T-helper 1 cell (primary cell): ENCODE results near the gene TAMALIN.

ENCODE experiments used
- DNase-seq, 5 donors: peaks; one replicate each; pipeline ENCODE4 v3.0.0-alpha.2; 2012 to 2020

TAMALIN gene

GRCh38 chr12:51985154-51985835 lies 21.5 kb upstream of the TAMALIN start:
- DNase-seq, result no peak

- DNase-seq, result no peak
Measured at GRCh38 chr12:51986834-51987233, 19.9 kb upstream of the TAMALIN start.

- DNase-seq, result no peak
Measured at GRCh38 chr12:51992246-51992645, 14.5 kb upstream of the TAMALIN start.

GRCh38 chr12:51994539-51994820 lies 12.3 kb upstream of the TAMALIN start:
- no peak for DNase-seq

DNA sequence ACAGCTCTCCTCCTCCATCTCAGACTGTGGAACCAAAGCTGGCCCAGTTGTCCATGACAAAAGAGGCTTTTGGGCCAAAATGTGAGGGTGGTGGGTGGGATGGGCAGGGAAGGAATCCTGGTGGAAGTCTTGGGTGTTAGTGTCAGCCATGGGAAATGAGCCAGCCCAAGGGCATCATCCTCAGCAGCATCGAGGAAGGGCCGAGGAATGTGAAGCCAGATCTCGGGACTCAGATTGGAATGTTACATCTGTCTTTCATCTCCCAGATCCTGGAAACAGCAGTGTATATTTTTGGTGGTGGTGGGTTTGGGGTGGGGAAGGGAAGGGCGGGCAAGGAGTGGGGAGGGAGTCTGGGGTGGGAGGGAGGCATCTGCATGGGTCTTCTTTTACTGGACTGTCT lies 11.8 kb upstream of the TAMALIN start:
- no peak for DNase-seq

DNA sequence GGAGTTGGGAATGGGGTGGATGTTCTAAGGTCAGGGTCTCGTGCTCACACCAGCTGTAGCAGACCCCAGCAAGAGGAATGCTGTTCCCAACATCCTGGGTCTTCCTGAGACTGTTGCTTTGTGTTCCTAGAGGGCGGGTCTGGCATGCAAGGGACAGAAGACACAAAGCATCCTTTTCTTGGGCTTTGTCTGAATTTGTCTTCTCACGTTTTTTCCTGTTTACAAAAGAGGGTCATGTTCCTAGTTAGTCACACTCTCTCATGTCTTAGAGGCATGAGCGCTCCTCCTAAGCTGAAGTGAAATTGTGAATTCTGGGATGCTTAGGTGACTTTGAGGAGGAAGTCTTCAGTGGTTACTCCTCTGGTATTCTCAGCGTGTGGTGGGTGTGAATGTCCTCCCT lies 9.6 kb upstream of the TAMALIN start:
- no peak for DNase-seq

DNA sequence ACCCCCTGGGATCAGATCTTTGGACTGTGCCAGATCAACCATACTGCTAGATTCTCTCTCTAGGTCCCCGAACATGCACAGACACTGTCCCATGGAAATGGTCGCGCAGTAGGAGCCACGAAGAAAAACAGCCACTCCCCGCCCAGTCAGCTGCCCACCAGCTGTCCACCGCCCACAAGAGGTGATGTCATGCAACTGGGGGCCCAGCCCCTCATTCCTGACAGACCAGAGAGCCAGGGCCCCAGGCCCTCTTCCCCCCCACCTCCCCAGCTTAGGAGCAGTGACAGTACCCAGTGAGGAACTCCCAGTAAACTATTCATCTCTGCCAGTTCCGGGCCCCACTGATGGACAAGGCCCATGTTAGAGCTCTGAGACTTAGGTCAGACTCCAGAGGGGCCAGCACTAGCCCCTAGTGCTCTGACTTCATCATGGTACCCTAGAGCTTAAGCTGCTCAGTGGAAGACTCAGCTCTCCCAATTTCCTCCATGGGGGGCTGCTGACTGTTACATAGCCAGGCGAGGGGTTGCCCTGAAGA lies 3.7 kb upstream of the TAMALIN start:
- no peak for DNase-seq

DNA sequence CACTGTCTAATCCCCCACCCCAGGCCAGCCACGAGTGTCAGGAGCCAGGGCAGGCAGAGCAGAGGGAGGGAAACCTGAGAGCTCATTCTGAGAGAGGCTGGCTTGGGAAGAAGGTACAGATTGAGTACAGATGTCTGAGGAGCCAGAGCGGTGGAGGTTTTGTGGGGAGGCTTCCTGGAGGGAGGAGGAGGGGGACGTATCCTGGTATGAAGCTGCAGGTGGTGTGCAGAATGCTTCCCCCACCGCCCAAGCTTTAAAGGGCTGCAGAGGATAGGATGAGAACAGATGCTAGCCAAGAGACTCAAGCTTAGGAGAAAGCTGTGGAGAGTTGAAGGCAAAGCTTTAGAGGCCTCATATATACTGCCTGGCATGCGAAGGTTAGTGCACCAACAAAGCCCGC lies 3.2 kb upstream of the TAMALIN start:
- no peak for DNase-seq

DNA sequence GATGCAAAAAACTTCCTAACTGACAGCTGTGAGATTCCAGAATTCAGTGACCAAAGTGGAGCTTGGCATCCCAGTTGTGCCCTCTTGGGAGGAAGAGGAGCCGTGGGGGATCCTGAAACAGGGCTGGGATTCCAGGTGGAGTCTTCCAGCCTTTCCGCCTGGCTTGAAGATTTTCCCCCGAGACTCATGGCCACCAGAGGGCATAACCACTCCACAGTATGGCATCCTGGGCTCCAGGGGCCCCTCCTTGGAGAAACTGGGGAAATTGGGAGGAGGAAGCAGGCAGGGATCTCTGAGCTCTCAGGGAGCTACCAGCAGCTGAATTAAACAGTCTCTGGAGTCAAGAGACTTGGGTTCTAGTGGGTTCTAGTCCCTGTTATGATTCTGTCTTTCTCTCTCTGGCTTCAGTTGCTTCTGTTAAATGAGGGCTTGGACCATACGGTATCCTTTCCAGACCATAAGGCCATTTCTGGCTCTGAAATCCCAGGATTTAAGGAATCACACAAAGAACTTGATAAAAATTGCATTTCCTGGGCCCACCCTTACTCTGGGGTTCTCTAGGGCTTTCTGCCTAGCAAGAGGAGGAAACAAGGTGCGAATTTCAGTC lies 2.6 kb upstream of the TAMALIN start:
- DNase-seq, result no peak

DNA sequence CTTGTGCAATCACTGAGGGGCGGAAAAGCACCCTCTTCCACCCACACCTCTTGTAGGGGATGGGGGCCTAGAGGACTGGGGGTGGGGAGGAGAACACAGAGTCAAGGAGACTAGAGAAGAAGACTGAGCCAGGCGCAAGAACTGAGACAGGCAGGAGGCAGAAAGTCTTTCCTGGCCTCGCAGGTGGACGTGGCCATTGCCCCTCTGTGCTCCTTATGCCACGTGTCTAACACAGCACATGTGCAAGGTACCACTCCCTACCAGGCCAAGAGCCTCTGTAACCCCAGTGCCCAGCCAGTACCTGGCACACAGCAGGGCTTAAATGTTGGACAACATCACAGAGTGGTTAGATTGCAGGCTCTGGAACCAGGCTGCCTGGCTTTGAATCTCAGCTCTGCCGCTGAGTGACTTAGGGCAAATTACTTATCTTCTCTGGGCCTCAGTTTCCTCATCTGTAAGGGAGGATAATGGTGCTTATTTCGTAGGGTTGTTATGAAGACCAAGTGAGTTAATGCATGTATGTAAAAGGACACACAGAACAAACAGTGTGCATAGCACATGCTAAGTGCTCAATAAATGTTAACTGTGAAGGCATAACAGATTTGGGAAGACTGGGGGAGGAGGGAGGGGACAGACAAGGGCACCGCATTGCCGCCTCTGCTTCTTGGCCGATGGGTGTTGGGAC lies 1.4 kb upstream of the TAMALIN start:
- DNase-seq, result no peak

DNA sequence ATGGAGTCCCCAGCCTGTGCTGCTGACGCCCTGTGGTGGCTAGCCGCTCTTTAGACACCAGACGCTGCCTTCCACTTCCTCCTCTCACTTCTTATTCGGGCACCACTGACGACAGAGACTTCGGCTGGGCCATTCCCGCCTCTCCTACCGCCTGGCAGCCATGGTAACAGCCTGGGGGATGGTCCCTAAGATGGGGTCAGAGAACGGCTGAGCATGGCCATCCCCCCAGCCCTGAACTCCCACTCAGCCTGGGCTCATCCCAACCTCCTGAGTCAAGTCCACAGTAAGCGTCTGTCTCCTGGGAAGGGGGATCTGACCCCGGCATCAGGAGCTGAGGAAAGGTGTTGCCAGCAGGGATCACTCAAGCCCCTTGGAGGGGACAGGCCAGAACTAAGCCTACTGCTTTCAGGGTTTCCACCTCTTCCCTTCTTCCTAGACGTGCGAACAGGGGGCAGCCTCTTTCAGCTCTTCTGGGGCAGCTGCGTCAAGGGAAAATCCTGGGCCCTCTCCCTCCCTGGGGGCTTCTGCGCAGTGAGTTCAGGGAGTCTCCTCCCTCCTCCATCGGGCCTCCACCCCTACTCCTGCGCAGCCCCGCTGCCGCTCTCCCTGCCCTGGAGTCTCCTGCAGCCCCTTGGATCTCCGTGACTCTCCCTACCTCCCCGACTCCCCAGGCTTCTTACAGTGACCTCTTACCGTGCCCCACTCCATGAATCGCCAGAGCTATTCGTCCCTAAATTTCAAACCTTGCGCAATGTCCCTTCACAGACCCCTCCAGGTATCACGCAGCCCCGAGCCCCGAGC lies 643 bp upstream of the TAMALIN start:
- DNase-seq, result no peak

DNA sequence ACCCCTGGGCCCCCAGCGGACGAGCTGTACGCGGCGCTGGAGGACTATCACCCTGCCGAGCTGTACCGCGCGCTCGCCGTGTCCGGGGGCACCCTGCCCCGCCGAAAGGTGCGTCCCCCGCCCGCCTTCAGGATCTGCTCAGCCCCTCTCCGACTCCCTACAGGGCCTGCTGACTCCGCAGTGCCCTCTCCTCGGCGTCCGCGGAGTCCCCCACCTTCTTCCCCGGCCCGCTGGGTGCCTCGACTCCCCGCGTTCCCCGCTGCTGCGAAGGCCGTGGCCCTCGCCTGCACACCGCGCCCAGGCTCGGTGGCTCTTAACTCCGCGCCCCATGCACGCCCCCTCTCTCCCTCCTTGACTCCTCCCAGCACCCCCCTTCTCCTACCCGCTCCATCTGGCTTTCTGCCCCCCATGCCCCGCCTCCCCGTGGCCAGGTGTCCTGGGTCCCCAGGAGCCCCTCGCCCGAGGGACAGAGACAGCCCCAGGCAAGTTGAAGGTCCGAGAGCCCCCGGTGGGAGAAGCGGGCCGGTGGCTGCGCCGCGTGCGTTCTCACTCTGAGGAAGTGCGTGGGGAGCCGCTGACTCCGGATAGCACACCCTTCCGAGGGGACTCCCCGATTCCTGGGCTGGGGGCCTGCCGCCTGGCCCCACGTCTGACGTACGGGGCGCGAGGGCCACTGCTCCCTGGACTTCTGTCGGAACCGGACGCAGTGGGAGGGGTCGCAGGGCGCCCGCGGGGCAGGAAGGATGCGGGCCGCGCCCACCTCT lies 594 bp downstream of the TAMALIN start:
- peak; percentile 33 to 60 (median 51) for DNase-seq

DNA sequence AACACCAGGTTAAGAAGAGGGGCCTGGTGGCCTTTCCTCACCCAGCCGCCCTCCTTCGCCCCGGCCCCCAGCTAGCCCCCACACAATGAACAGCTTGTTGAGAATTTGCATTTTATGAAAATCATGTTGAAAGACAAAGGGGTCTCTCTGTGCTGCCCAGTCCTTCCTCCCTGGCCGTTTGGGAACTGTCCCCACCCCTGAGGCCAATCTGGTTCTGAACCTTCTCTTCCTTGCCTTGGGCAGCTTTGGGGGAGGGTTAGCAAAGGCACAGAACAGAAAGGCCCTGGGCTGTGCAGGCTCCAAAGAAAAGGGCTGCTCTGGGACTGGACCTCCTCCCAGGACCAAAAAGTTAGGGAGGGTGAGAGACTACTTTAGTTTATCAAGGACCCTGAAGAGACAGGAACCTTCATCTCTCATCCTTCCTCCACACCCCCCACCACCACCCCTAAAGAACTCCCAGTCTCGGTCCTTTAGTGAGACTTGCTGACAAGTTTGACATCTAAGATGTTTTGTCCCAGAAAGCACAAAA lies 1.3 kb downstream of the TAMALIN start:
- no peak for DNase-seq

GRCh38 chr12:52009081-52009751 lies 2.5 kb downstream of the TAMALIN start:
- no peak for DNase-seq

DNA sequence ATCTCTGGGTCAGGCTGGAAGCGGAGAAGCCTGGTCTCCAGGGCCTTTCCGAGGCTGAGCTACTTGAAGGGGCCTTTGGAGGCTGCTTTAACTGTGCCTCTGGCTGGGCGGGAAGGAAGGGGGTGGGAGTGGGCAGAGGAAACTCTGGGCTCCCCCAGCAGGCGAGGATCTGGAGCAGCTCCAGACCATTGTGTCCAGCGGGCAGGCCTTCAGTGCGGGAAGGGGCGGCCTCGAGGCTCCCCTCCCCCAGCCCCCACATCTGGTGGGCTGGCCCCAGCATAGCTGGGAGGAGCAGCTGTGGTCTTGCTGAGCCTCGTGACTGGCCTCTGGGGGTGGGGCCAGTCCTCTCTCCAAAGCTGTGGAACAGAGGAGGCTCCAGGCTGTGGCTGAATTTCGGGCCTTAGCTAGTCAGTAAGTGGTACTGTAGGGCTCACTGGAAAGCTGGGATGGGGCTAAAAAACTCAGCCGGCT lies 3.4 kb downstream of the TAMALIN start:
- DNase-seq, result no peak

DNA sequence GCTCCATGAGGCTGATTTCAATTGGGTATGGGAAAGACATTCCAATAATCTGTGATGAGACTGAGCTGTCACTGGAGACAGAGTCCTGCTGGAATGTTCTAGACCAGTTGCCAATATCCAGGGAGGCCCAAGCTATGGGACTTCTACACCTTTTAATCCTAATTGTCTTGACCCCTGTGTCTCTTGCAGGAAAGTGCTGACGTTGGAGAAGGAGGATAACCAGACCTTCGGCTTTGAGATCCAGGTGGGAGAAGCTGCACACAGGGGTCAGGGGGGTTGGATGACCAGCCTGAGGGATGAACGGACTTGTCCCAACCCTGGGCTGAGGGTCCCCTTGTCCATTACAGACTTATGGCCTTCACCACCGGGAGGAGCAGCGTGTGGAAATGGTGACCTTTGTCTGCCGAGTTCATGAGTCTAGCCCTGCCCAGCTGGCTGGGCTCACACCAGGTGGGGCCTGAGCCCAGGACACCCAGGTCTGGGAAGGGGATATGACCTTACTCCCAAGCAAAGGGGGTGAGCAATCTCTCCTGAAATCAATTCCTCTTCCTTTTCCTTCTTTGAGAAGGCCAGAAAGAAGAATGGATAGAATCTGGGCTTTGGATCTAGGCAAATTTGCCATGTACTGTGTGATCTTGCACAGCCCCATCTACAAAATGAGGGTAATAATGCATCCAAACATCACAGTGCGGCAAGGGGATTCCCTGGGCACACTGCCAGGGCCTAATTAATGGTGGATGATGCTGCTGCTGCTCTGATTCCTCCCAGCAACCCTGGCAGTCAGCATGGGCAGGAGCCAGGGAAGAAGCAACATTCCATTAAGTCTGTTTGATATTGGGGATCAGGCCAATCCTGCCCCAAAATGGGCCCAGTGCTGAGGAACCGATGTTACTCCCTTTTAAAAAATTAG lies 4.2 kb downstream of the TAMALIN start:
- no peak for DNase-seq

DNA sequence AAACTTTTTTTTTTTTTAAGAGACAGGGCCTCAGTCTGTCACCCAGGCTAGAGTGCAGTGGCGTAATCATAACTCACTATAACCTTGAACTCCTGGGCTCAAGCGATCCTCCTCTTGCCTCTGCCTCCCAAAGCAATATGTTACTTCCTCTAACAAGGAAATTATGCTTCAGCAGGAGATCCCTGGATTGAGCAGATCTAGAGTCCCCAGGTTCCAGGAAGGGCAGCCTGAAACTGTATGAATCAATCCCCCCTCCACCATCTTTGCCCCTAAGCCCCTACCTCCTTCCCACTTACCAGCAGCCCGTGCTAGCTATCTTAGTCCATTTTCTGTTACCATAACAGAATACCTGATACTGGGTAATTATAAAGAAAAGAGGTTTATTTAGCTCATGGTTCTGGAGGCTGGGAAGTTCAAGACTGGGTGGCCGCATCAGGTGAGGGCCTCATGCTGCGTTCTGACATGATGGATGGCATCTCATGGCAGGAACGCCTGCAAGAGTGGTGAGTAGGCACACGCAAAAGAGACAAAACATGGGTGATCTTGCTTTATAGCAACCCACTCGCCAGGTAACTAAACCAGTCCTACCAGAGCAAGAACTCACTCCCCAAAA lies 5.0 kb downstream of the TAMALIN start:
- no peak for DNase-seq

DNA sequence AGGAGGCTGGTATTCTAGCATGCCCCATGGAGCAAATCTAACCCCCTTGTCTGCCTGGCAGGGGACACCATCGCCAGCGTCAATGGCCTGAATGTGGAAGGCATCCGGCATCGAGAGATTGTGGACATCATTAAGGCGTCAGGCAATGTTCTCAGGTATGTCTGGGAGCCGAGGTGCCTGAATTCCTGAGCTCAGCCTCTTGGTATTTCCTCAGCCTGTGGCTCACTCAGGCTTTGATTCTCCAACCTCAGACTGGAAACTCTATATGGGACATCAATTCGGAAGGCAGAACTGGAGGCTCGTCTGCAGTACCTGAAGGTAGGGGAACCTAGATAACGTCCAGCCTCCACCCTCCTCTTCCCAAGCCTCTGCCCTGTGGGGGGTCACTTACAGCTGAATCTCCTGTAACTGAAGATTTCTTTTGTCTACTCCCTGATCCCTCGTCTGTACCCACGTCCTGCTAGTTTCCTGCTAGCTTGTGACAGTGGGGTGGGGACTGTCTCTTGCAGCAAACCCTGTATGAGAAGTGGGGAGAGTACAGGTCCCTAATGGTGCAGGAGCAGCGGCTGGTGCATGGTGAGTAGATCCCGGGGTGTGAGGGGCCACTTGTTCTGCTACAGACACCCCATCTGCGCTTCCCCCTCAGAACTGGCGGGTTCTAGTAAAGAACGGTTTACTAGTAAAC lies 7.0 kb downstream of the TAMALIN start:
- no peak for DNase-seq
